Vagina (tissue), 2 donors: ENCODE data around the gene RNH1. TPM values are rescaled to one million over a fixed set of nuclear protein-coding genes. Genes with fewer than 3 reads are reported as not detected.

Source experiments
- DNase-seq, 2 donors: peaks; one replicate each; pipeline ENCODE4 v3.0.0-alpha.2; 2017; ENCODE audit errors: extremely low spot score in 2 of 2
- H3K27ac ChIP-seq: fragments of 200-600 bp; sonication (generic); one replicate; pipeline ENCODE4 v1.5.1; 2019
- H3K27me3 ChIP-seq: fragments of 200-600 bp; sonication (generic); one replicate; pipeline ENCODE4 v1.5.1; 2019
- H3K36me3 ChIP-seq, 2 donors: fragments of 200-600 bp; sonication (generic); one replicate each; pipeline ENCODE4 v1.5.1; 2017 to 2019
- H3K4me1 ChIP-seq: fragments of 200-600 bp; sonication (generic); one replicate; pipeline ENCODE4 v1.5.1; 2019
- H3K4me3 ChIP-seq, 2 donors: fragments of 200-600 bp; sonication (generic); 1 replicate in 1 of 2; 2 replicates in 1 of 2; pipeline ENCODE4 v1.5.1; 2016 to 2019
- H3K9me3 ChIP-seq: fragments of 200-600 bp; sonication (generic); one replicate; pipeline ENCODE4 v1.5.1; 2019
- CTCF ChIP-seq, 3 experiments: fragments of 450-650 bp in 2 of 3; fragments of 200-600 bp in 1 of 3; sonication (generic) in 1 of 3; IDR thresholded peaks; one replicate each; pipeline ENCODE4 v1.5.1; 2017 to 2019; ENCODE audit warnings: antibody characterized with exemption in 3 of 3, mild to moderate bottlenecking in 2 of 3, moderate library complexity in 2 of 3
- POLR2A ChIP-seq, 2 donors: fragments of 450-650 bp; IDR thresholded peaks; one replicate each; pipeline ENCODE4 v1.6.1; 2017; ENCODE audit warnings: antibody characterized with exemption in 2 of 2, mild to moderate bottlenecking in 2 of 2, moderate library complexity in 2 of 2
- POLR2AphosphoS5 ChIP-seq, 2 donors: sonication (generic); formaldehyde crosslinking; IDR thresholded peaks; one replicate each; pipeline ENCODE4 v1.9.0; 2017; ENCODE audit warnings: antibody characterized with exemption in 2 of 2, mild to moderate bottlenecking in 2 of 2, low read depth in 1 of 2; ENCODE audit not compliant: insufficient read depth in 1 of 2
- intact Hi-C: fragments of 100-400 bp; cut with DNase I; formaldehyde crosslinking; loops from one replicate; pipeline ENCODE4 v1.15.1; 2023
- total RNA-seq: library from RNA; depleted of rRNA; stranded (reverse); fragments of >200 nt; gene quantifications from one replicate; pipeline ENCODE4 v1.2.3, GENCODE V29; 2016

Gene RNH1
- total RNA-seq, 1 donor from 2014 or later = 252 TPM

GRCh38 chr11:528166-528814, 21.2 kb upstream of the RNH1 start:
- intact Hi-C loops = no loop called here
- DNase-seq = no peak
- H3K27ac ChIP-seq = no peak overlapping the region
- no peaks in the 10 kb centered on the region for H3K9me3 ChIP-seq
- H3K4me3 ChIP-seq = no peak overlapping the region
- peaks cover 0 to 24% of the 10 kb centered on the region in 2 donors for H3K36me3 ChIP-seq
- TF ChIP-seq CTCF (IDR thresholded peaks at IDR 0.05) = no peak
- TF ChIP-seq POLR2A (IDR thresholded peaks at IDR 0.05) = no peak
- no peak for TF ChIP-seq POLR2AphosphoS5 (IDR thresholded peaks at IDR 0.05; ENCODE audit: insufficient read depth in 1 of 2, low read depth in 1 of 2)
- H3K27me3 ChIP-seq = no peaks in the 10 kb centered on the region
- H3K4me1 ChIP-seq = peaks cover 11% of the 10 kb centered on the region

GRCh38 chr11:526192-526591, 19.1 kb upstream of the RNH1 start:
- TF ChIP-seq POLR2A (IDR thresholded peaks at IDR 0.05) = no peak
- no peak for TF ChIP-seq POLR2AphosphoS5 (IDR thresholded peaks at IDR 0.05; ENCODE audit: insufficient read depth in 1 of 2, low read depth in 1 of 2)
- TF ChIP-seq CTCF (IDR thresholded peaks at IDR 0.05) = no peak
- peaks cover 0 to 3% of the 10 kb centered on the region in 2 donors for H3K36me3 ChIP-seq
- DNase-seq = no peak
- no peak overlapping the region for H3K27ac ChIP-seq
- no peaks in the 10 kb centered on the region for H3K9me3 ChIP-seq
- H3K27me3 ChIP-seq = no peaks in the 10 kb centered on the region
- no peak overlapping the region for H3K4me3 ChIP-seq
- intact Hi-C loops = no loop called here
- H3K4me1 ChIP-seq = no peaks in the 10 kb centered on the region

GRCh38 chr11:521177-521688, 14.2 kb upstream of the RNH1 start:
- Histone ChIP-seq H3K4me1 (peaks cover 7% of the 10 kb centered on the region), H3K27ac (no peak overlapping the region), H3K27me3 (no peaks in the 10 kb centered on the region), H3K4me3 (no peak overlapping the region), H3K36me3 (no peaks in the 10 kb centered on the region), H3K9me3 (no peaks in the 10 kb centered on the region)
- DNase-seq = no peak
- intact Hi-C loops = no loop called here
- no peak for TF ChIP-seq POLR2A (IDR thresholded peaks at IDR 0.05)
- no peak for TF ChIP-seq CTCF (IDR thresholded peaks at IDR 0.05)
- no peak for TF ChIP-seq POLR2AphosphoS5 (IDR thresholded peaks at IDR 0.05; ENCODE audit: insufficient read depth in 1 of 2, low read depth in 1 of 2)

GRCh38 chr11:520428-521176, 13.6 kb upstream of the RNH1 start:
- Histone ChIP-seq H3K4me3 (no peak overlapping the region), H3K36me3 (no peaks in the 10 kb centered on the region), H3K4me1 (peaks cover 7% of the 10 kb centered on the region), H3K9me3 (no peaks in the 10 kb centered on the region), H3K27ac (no peak overlapping the region), H3K27me3 (no peaks in the 10 kb centered on the region)
- intact Hi-C loops = no loop called here
- no peak for TF ChIP-seq POLR2AphosphoS5 (IDR thresholded peaks at IDR 0.05; ENCODE audit: insufficient read depth in 1 of 2, low read depth in 1 of 2)
- TF ChIP-seq CTCF (IDR thresholded peaks at IDR 0.05) = no peak
- TF ChIP-seq POLR2A (IDR thresholded peaks at IDR 0.05) = no peak
- no peak for DNase-seq
